ENCODE measurements around the gene BTBD2. TPM values are rescaled to one million over a fixed set of nuclear protein-coding genes. Genes with fewer than 3 reads are reported as not detected.

BTBD2 gene
- total RNA-seq, 1 donor from 2014 or later = 81.5 TPM

- peaks cover 8% of the 10 kb centered on the region for H3K9me3 ChIP-seq
- no peaks in the 10 kb centered on the region for H3K27me3 ChIP-seq
- no peak for DNase-seq (ENCODE audit: extremely low spot score in 2 of 2)
- TF ChIP-seq POLR2A (IDR thresholded peaks at IDR 0.05) (no peak), POLR2AphosphoS5 (IDR thresholded peaks at IDR 0.05; ENCODE audit: insufficient read depth in 1 of 2, low read depth in 1 of 2) (no peak), CTCF (IDR thresholded peaks at IDR 0.05) (no peak)
- H3K4me3 ChIP-seq = peak overlapping the region; percentile 8 to 17
- peak overlapping the region; percentile 97 for H3K27ac ChIP-seq
- H3K4me1 ChIP-seq = peaks cover 60% of the 10 kb centered on the region
- peaks cover 0 to 6% of the 10 kb centered on the region in 2 donors for H3K36me3 ChIP-seq
- intact Hi-C loops (cut with DNase I) = no loop called here
These were observed 17.8 kb upstream of the BTBD2 start for GRCh38 chr19:2033115-2033824.

- H3K27me3 ChIP-seq = no peaks in the 10 kb centered on the region
- H3K9me3 ChIP-seq = peaks cover 8% of the 10 kb centered on the region
- peak overlapping the region; percentile 8 to 17 for H3K4me3 ChIP-seq
- peak; percentile 97 to 99 for DNase-seq (ENCODE audit: extremely low spot score in 2 of 2)
- TF ChIP-seq POLR2AphosphoS5 (IDR thresholded peaks at IDR 0.05; ENCODE audit: insufficient read depth in 1 of 2, low read depth in 1 of 2) (peak; percentile 96 to 100), CTCF (IDR thresholded peaks at IDR 0.05) (no peak), POLR2A (IDR thresholded peaks at IDR 0.05) (peak in 1 of 2 donors; percentile 15)
- peaks cover 68% of the 10 kb centered on the region for H3K4me1 ChIP-seq
- intact Hi-C loops (cut with DNase I) = no loop called here
- H3K36me3 ChIP-seq = no peaks in the 10 kb centered on the region
- H3K27ac ChIP-seq = peak overlapping the region; percentile 97
These were observed 16.9 kb upstream of the BTBD2 start for GRCh38 chr19:2032296-2032941.

- no peak for DNase-seq (ENCODE audit: extremely low spot score in 2 of 2)
- Histone ChIP-seq H3K9me3 (no peaks in the 10 kb centered on the region), H3K4me3 (no peak overlapping the region), H3K4me1 (peaks cover 44% of the 10 kb centered on the region), H3K27ac (peak overlapping the region; percentile 70), H3K27me3 (no peaks in the 10 kb centered on the region), H3K36me3 (no peaks in the 10 kb centered on the region)
- intact Hi-C loops (cut with DNase I) = no loop called here
- TF ChIP-seq POLR2AphosphoS5 (IDR thresholded peaks at IDR 0.05; ENCODE audit: insufficient read depth in 1 of 2, low read depth in 1 of 2) = peak in 1 of 2 donors; percentile 10
- TF ChIP-seq POLR2A (IDR thresholded peaks at IDR 0.05) = no peak
These were observed 11.8 kb upstream of the BTBD2 start for GRCh38 chr19:2027361-2027760.

- DNase-seq (ENCODE audit: extremely low spot score in 2 of 2) = no peak
- no peak overlapping the region for H3K4me3 ChIP-seq
- intact Hi-C loops (cut with DNase I) = no loop called here
- H3K36me3 ChIP-seq = no peaks in the 10 kb centered on the region
- peaks cover 38% of the 10 kb centered on the region for H3K4me1 ChIP-seq
- peak overlapping the region; percentile 70 for H3K27ac ChIP-seq
- no peak for TF ChIP-seq POLR2AphosphoS5 (IDR thresholded peaks at IDR 0.05; ENCODE audit: insufficient read depth in 1 of 2, low read depth in 1 of 2)
- no peak for TF ChIP-seq CTCF (IDR thresholded peaks at IDR 0.05)
- TF ChIP-seq POLR2A (IDR thresholded peaks at IDR 0.05) = no peak
- no peaks in the 10 kb centered on the region for H3K27me3 ChIP-seq
- no peaks in the 10 kb centered on the region for H3K9me3 ChIP-seq
These were observed 11.3 kb upstream of the BTBD2 start for GRCh38 chr19:2026770-2027169.

GRCh38 chr19:2022289-2022688 lies 6.8 kb upstream of the BTBD2 start:
- no peaks in the 10 kb centered on the region for H3K36me3 ChIP-seq
- intact Hi-C loops (cut with DNase I) = no loop called here
- no peak overlapping the region for H3K4me3 ChIP-seq
- TF ChIP-seq CTCF (IDR thresholded peaks at IDR 0.05) = no peak
- no peak for TF ChIP-seq POLR2AphosphoS5 (IDR thresholded peaks at IDR 0.05; ENCODE audit: insufficient read depth in 1 of 2, low read depth in 1 of 2)
- no peak for TF ChIP-seq POLR2A (IDR thresholded peaks at IDR 0.05)
- H3K4me1 ChIP-seq = no peaks in the 10 kb centered on the region
- H3K27me3 ChIP-seq = no peaks in the 10 kb centered on the region
- DNase-seq (ENCODE audit: extremely low spot score in 2 of 2) = no peak
- no peak overlapping the region for H3K27ac ChIP-seq
- no peaks in the 10 kb centered on the region for H3K9me3 ChIP-seq

Data from vagina (tissue), 2 donors.